Stimulated activated CD4-positive, alpha-beta T cell treated with anti-CD3 and anti-CD28 coated beads, Interleukin-15, amount 100 ng/mL, for 24 hours (primary cell): ENCODE data around the gene SHC4.

Source experiments
- DNase-seq: peaks from one replicate; pipeline ENCODE4 v3.0.0-alpha.2; 2020

Gene SHC4

DNA sequence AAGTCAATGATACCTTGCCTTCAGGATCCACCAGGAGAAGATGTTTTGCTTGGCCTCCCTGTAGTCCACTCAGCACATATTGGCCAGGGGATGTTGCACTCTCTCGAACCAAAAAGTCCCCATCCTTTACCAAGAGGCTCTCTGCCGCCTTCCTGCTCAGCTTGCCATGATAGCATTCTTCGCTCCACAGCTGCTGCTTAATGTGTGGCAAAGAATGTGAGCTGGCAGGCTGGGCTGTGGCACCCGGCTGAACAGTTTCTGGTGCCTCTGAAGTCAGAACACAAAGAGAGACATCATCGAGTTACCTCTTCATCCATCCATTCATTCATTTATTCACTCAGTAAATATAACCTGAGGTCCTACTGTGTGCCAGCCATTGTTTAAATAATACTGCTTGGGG lies 129.0 kb downstream of the SHC4 start:
- no peak for DNase-seq

DNA sequence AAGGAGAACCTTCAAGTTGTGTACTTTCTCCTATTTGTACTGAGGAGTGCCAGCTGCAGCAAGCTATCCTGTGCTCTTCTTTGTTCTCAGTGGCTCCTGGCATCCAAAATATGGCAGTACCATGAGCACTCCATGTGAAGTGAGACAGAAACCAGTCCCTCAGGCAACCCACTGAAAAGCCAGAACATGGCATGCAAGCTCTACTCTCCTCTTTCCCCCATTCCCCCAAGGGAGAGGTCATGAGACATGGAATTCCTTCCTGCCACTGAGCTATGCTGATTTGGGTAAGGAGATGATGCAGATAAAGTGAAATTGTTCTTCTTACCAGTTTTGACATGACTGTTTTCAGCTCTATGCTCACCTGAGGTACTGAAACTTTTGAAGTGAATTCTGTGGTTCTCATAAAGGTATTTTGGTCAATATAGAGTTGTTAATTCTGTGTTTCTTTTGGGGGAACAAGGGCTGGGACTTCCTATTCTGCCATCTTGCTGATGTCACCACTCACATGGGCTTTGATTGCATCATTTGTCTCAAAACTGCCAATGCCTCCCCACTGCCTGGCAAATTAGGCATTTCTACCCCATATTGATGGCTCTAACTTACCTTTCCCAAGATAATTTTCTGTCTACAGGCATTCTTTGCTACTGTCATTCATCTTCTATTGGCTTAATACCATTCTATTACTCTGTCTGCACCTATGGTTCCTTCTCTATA lies 130.0 kb downstream of the SHC4 start:
- no peak for DNase-seq

DNA sequence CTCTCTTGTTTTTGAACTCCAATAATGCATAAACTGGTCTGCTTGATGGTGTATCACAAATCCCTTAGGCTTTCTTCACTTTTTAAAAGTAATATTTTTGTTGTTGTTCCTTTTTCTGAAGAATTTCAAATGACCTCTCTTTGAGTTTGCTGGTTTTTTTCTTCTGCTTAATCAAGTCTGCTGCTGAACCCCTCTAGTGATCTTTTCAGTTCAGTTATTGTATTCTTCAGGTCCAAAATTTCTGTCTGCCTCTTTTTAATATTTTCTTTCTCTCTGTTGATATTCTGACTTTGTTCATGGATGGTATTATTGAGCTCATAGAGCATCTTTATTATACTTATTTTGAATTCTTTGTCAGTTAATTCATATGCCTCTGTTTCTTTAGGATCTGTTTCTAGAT lies 131.1 kb downstream of the SHC4 start:
- no peak for DNase-seq

DNA sequence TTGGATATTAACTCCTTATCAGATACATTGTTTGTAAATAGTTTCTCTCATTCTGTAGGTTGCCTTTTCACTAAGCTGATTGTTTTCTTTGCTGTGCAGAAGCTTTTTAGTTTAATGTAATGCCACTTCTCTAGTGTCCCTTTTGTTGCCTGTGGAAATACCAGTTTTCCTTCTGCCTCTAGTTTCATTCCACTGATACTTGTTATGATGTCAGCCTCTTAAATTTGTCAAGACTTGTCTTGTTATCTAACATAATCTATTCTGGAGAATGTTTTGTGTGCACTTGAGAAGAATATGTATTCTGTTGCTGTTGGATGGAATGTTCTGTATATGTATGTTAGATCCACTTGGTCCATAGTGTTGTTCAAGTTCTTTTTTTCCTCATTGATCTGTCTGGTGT lies 134.8 kb downstream of the SHC4 start:
- DNase-seq, result no peak

DNA sequence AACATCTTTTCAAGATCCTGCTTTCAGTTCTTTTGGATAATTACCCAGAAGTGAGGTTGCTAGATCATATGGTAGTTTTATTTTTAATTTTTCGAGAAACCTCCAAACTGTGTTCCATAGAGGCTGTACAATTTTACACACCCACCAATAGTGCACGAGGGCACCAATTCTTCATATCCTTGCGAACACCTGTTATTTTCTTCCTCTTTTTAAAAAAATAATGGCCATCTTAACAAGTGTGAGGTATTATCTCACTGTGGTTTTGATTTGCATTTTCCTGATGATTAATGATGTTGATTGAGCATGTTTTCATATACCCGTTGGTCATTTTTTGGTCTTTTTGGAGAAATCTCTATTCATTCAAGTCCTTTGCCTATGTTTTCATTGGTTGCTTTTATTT lies 135.2 kb downstream of the SHC4 start:
- DNase-seq, result no peak

DNA sequence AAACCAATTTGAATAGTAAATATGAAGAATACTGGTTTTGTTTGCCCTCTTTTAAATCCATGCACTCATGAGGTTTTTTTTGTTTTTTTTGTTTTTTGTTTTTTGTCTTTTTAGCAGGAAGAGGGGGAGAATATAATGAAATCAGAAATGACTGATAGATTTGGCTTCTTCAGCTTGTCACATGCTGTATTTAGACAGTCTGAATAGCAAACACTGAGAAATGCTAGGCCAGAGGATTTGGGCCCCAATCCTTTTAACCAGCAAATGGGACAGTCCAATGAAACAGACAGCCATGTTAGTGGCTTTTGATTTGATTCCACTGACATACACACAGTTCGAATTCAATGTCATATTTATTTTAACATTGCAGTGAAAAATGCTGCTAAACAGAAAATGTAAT lies 138.6 kb downstream of the SHC4 start:
- no peak for DNase-seq

DNA sequence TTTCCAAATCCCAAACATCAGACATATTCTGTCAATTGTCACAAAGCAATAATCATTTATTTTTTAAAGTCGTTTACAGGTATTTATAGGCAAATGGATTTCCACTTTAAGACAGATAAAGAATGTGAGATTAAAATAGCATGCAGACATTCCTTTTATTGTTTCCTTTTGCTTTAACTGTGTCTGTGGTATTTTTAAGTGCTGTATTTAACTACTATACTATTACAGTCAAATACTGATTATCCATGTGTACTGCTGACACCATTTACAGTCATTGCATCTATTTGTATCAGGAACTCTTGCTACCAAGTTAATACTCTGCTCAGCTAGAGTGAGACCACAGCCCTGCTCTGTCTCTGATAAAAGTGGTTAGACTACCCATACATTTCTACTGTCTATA lies 140.0 kb downstream of the SHC4 start:
- no peak for DNase-seq

DNA sequence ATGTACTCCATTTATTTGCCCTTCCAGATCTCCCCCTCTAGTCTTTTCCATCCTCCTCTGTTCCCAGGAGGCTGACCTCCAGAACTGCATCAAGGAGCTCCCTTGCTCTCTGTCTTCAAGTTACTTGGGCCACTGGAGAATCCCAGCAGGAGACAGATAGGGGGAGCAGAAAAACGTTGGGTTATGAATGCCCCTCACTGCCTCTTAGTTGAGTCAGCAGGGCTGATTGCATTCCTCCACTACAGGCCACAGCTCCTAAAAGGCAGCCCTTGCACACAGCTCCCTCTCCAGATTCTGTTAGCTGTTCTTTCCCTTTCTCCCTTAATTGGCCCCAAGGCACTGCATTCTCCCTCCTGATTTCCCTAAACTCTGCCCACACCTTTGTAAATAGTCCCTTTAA lies 140.5 kb downstream of the SHC4 start:
- no peak for DNase-seq

DNA sequence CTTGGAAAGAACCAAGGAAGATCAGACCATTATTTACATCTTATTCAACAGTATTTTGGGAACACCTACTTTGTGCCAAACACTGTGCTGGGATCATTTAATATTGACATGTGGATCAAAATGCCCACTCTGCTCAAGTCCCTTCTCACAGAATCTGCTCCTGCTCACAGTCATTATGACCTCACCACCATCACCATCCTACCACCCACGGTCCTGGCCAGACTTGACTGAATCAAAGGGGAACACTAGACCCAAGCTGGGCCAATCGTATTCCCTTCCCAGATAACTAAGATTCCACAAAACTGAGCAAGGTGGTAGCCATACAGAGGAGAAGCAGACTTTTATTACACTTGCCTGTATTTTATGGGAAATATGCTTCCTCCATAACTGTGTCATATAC lies 149.4 kb downstream of the SHC4 start:
- DNase-seq, result peak; percentile 6

DNA sequence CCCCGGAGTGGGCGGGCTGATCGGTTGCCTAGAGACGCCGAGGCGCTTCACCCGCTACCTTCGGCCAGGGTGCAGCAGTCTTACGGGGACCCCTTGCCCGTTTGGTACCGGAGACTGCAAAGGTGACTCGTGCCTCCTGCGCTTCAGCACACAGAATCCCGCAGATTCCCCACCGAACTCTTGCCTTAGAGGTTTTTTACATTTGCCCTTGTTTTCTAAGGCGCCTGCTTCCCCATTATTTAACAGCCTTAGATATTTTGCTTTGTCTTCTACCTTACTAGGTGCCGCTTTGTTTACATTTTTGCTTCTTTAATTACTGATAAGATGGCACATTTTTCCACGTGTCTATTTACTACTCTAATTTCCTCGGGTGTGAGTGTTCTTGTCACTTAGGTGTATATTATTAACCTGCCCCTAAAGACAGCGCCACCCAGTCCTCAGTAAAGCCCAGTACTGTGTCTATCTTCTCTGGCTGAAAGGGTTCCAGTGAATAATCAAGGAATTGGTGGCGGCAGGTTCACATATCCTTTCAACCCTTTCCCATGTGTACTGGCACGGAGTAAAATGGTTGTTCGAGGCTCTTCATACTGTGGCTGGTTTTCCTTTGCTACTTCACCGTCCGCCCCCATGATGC lies 152.3 kb downstream of the SHC4 start:
- no peak for DNase-seq

DNA sequence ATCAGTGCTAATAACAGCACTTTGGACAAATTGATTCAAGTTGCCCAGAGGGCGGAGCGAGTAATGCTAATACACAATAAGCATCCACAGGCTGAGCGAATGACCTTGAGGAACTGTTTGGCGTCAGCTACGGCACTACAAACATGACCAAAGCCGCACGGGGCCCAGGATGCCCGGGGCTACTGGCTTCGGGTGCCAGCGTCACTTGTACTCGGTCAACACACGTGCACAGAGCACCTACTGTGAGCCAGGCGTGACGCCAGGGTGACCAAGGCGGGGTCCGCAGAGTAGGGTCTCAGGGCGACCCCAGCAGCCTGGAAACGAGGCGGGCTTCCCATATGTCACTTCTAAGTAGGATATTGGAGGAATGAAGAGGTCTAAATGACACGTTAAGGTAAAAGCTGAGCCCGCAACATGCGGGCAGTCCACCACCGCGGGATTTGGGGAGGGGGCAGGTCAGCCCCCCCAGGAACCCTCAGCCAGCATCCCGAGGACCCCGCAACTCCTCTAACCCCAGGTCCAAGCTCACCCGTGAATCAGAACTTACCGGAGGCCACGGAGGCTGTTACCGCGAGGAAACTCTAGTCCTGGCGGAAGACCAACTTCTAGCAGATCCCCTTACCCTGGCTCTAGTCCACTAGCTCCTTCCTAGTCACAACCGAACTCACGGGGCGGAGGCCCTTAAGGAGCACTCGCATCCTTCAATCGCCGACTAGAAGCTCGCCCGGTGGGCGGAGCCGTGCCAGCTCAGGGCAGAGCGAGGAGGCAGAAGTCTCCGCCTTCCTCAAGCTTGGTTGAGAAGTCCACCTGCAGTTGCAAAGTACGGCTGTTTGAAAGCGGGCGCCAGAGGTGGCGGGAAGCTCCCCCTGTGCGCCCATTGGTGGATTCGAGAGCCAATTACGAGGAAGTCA lies 153.1 kb downstream of the SHC4 start, which contains the start of gene CEP152:
Gene CEP152 (minus strand): TSS at position 656 of the 911 bp plus-strand sequence. CDS start 5,420 bp downstream, outside the sequence.
- DNase-seq, result peak; percentile 99

DNA sequence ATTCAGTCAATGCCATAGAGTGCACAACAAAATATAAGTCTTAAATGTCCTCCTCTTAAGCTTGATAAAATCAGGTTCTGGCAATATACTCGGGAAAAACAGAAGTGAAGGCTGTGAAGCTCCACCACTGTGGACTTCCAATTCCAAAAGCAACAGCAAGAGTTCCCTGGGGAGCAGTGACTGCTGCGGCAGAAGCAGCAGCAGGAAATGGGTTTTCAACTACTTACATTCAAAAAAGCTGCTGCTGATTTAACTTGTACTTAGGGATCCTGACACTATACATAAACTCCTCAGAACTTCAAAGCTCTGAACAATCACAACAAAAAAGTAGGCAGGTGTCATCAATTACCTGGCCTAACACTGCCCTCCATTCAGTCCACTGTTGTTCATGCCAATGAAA lies 157.6 kb downstream of the SHC4 start:
- no peak for DNase-seq

DNA sequence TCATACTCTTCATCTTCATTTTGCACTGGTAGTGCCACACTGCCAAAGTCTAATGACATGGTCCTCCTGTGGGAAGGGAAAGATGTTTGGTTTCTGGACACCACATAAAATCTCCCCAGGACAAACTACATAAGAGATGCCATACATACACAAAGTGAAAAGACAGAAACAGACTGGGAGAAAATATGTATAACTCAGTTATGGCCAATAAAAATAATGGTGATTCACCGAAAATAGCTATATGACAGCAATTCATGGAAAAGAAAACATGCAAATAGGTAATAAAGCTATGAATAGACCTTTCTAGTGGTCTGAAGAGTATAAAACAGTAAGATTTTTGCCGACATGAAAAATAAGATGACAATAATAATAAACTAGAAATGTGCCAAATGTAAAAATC lies 158.1 kb downstream of the SHC4 start:
- DNase-seq, result no peak

DNA sequence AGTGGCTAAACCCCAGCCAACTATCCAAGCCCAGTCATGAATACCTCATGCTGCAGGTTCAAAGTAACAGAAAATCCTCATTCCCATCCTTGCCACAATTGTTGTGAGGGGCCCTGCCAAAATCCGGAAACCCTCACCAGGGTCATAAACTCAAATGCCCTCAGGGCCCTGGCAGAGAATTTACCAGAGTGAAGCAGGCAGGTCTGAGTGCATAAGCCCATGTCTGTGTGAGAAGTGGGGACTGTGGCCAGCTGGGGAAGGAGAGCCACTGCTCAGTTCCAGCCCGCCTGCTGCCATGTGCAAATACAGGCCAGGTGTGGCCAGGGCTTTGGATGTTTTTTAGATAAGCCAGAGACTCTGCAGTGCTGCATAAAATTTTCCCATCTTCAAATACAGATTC lies 159.8 kb downstream of the SHC4 start:
- DNase-seq, result no peak

DNA sequence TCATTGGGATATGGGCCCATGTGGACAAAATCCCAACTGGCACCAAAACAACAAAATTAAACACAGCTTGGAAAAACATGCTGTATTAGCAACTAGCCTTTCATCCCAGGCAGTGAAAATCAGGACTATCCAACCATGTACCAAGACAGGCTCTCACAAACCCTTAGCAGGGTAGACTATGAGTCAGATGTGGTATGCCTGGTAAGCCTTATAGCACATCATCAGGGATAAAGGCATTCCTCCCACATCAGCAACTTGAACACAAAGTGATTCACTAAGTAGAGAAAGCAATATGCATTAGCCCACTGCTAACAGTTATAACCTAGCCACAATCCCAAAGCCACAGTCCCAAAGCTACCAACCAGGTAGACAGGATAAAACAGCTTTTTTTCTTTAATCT lies 160.9 kb downstream of the SHC4 start:
- no peak for DNase-seq

DNA sequence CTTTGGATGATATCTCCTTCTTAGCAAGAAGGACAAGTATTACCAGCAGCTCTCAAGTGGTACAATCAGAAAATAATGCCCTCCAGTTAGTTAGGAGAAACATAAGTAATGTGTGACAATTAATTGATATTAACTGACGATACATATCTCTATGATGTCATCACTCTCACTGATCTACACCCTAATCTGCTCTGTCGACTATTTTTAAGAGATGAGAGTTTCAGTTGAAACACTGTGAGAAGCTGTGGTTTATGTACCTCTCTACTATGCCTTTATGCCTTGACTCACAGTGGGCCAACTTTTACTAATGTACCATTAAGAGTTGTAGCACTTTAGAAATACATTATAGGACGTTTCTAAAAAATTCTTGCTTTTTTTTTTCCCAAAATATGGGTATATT lies 161.5 kb downstream of the SHC4 start:
- DNase-seq, result no peak

DNA sequence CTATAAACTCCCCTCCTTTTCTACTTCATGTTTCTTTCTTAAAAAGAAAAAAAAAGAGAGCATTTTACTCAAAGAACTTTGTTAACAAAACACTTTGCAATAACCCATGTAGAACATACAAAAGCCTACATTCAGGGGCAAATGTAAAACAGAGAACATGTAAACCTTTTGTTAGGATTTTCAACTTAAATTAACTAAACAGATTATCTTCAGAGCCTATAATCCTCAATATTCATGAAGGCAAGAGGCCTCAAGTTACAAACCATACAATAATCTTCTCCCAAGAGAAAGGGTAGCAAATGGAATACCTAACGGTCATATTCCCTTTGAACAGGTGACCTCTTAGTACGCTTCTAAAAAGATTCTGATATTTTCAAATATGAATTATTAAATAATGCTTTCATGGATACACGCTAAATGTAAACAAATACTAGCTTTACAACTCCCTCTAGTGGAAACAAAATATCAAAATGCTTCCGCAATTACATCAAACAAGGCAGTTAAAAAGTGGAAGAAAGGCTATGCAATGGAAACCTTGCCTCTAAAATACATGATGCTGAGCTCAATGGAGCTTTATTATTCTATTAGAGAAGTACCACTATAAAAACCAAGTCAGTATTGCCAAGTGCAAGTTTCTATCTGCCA lies 162.8 kb downstream of the SHC4 start:
- DNase-seq, result no peak

DNA sequence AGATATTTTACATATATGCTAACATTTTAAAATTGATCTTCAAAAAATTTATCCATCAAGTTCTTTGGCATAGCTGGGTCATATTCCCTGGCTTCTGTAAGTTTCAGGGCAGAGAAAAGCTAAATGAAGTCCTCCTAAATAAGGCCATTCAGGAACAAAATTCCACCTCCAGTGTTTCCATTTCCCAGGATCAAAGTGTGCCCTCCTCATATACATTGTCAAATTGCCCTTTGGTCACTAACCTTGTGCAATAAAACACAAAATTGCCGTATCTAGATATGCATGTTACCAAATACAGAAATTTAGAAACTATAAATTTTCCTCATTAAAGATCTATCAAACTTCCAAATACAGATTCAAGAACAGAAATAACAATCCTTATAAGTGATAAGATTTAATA lies 163.5 kb downstream of the SHC4 start:
- DNase-seq, result no peak

DNA sequence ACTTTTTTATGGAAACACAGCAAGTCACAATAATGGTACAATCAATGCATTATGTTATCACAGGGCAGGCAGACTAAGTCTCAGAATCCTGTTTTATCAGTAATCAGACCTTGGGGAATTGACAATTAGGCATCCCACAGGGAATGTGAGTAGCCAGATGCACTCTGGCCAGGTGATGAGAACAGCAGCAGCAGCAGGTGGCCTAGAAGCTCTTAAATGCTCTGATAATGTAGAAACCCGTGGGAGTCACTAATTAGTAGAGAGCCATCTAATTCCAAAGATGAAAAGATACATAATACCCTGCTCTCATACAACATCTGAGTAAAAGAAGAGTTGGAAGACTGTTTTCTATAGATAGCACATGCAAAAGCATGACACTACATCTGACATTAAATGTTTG lies 165.4 kb downstream of the SHC4 start:
- DNase-seq, result no peak

DNA sequence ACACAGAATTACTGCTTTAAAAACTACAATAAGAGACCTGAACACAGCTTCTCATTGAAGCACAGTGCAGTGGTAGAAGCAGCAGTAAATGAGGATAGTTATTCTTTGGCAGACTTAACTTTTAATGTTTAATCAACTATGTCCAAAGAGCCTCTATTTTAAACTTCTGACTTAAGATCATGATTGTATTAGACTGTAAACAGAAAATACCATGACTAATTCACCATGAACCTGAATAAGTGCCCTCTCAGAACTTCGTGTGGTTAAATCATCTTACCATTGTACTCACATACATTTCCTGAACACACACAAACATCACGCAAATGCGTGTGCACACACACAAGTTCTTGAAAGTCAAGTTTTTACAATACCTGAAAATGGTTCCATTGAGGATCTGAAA lies 166.8 kb downstream of the SHC4 start:
- no peak for DNase-seq

DNA sequence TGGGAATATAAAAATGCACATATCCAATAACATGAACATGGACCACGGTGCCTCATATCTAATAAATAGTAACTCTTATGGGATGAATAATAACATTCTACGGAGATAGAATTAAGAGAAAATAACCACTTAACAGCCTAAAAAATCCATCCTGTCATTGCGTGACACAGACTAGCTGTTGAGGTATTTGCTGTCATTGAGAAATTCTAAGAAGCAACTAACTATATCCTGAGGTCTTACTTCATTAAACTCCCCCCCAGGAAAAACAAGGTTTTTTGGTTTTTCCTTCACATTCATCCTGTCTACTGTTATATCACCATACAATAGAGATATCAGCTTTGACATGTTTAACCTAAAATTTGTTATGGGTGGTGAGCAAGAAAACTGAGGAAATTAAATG lies 167.2 kb downstream of the SHC4 start:
- DNase-seq, result no peak

DNA sequence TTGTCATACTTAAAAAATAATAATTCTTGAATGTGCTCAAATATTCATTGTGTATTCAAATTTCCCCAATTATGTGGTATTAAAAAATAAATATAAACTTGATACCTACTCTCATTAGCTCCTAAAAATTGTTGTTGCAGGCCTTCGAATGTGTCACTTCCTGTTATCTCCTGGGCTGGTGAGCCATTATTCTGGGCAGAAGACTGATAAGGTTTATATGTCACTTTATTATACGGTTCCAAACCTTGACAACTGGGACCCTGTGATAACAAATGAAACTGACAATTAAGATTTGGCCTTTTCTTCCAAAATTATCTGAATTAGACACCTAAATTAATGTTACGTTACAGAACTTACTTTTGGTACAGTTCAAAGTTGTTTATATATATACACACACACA lies 167.8 kb downstream of the SHC4 start:
- DNase-seq, result no peak

DNA sequence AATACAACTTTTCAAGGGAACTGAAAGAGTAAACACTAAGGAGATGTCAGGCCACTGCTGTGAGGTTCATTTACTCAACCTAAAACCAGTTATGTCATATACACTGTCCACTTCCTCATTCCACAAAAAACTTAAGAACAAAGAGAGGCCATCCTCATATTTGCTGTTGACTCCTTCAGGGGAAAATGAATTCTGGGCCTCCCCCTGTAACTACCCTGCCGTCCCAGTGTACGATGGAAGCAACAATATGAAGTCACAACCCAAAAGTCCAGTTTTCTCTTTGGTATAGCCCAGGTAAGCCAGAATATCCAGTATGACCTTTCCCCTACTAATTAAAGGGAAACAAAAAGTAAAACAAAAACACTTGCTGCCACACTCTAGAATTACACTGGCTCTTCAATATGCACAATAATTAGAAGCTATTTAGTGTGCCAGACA lies 169.0 kb downstream of the SHC4 start:
- DNase-seq, result no peak
